Occipital lobe (tissue), 3 donors: ENCODE data around the gene BRWD1. TPM values are rescaled to one million over a fixed set of nuclear protein-coding genes. Genes with fewer than 3 reads are reported as not detected.

ENCODE experiments used
- DNase-seq: peaks from one replicate; lab custom pipeline; 2025; lab: John Stamatoyannopoulos, UW
- small RNA-seq: library from RNA; depleted of rRNA; stranded (forward); fragments of <200 nt; gene quantifications from one replicate; pipeline ENCODE3, GENCODE V24; 2014
- total RNA-seq: library from RNA; depleted of rRNA; stranded (reverse); fragments of >200 nt; gene quantifications from one replicate; pipeline ENCODE4 v1.2.3, GENCODE V29; 2014

BRWD1 gene
- total RNA-seq, 1 donor from 2014 or later: 377 TPM

GRCh38 chr21:39134288-39134810 lies 179.1 kb downstream of the BRWD1 start:
- no peak for DNase-seq

Small RNA genes lying within 50 kb of the gene (small RNA-seq; reads per million reads assigned to genes)
- gene RF00019: not detected

Other genes starting within 250 kb of the BRWD1 start
- 23.7 TPM for gene PSMG1, start 130.2 kb downstream of the BRWD1 start, total RNA-seq
- gene HMGN1, start 35.5 kb upstream of the BRWD1 start, total RNA-seq: 139 TPM
- not detected for gene LCA5L, start 132.1 kb upstream of the BRWD1 start, total RNA-seq
- gene SH3BGR, start 138.3 kb upstream of the BRWD1 start, total RNA-seq: 3.7 TPM